Vagina (tissue), 2 donors: ENCODE measurements around the gene ALG8. TPM values are rescaled to one million over a fixed set of nuclear protein-coding genes. Genes with fewer than 3 reads are reported as not detected.
"Not testable (repeated sequence)": the region's sequence is repeated elsewhere in the genome, so short reads cannot be mapped to it uniquely, and the experiment has no call there.

ENCODE experiments used
- DNase-seq, 2 donors: peaks; one replicate each; pipeline ENCODE4 v3.0.0-alpha.2; 2017; ENCODE audit errors: extremely low spot score in 2 of 2
- H3K27ac ChIP-seq: fragments of 200-600 bp; sonication (generic); one replicate; pipeline ENCODE4 v1.5.1; 2019
- H3K27me3 ChIP-seq: fragments of 200-600 bp; sonication (generic); one replicate; pipeline ENCODE4 v1.5.1; 2019
- H3K36me3 ChIP-seq, 2 donors: fragments of 200-600 bp; sonication (generic); one replicate each; pipeline ENCODE4 v1.5.1; 2017 to 2019
- H3K4me1 ChIP-seq: fragments of 200-600 bp; sonication (generic); one replicate; pipeline ENCODE4 v1.5.1; 2019
- H3K4me3 ChIP-seq, 2 donors: fragments of 200-600 bp; sonication (generic); 1 replicate in 1 of 2; 2 replicates in 1 of 2; pipeline ENCODE4 v1.5.1; 2016 to 2019
- H3K9me3 ChIP-seq: fragments of 200-600 bp; sonication (generic); one replicate; pipeline ENCODE4 v1.5.1; 2019
- POLR2A ChIP-seq, 2 donors: fragments of 450-650 bp; IDR thresholded peaks; one replicate each; pipeline ENCODE4 v1.6.1; 2017; ENCODE audit warnings: antibody characterized with exemption in 2 of 2, mild to moderate bottlenecking in 2 of 2, moderate library complexity in 2 of 2
- POLR2AphosphoS5 ChIP-seq, 2 donors: sonication (generic); formaldehyde crosslinking; IDR thresholded peaks; one replicate each; pipeline ENCODE4 v1.9.0; 2017; ENCODE audit warnings: antibody characterized with exemption in 2 of 2, mild to moderate bottlenecking in 2 of 2, low read depth in 1 of 2; ENCODE audit not compliant: insufficient read depth in 1 of 2
- intact Hi-C: fragments of 100-400 bp; cut with DNase I; formaldehyde crosslinking; loops from one replicate; pipeline ENCODE4 v1.15.1; 2023
- total RNA-seq: library from RNA; depleted of rRNA; stranded (reverse); fragments of >200 nt; gene quantifications from one replicate; pipeline ENCODE4 v1.2.3, GENCODE V29; 2016
- TF ChIP-seq, protein P1 (sequence below), 3 experiments: fragments of 450-650 bp in 2 of 3; fragments of 200-600 bp in 1 of 3; sonication (generic) in 1 of 3; IDR thresholded peaks; one replicate each; pipeline ENCODE4 v1.5.1; 2017 to 2019; ENCODE audit warnings: antibody characterized with exemption in 3 of 3, mild to moderate bottlenecking in 2 of 3, moderate library complexity in 2 of 3

The ALG8 gene
- total RNA-seq, 1 donor from 2014 or later: 20.9 TPM

DNA sequence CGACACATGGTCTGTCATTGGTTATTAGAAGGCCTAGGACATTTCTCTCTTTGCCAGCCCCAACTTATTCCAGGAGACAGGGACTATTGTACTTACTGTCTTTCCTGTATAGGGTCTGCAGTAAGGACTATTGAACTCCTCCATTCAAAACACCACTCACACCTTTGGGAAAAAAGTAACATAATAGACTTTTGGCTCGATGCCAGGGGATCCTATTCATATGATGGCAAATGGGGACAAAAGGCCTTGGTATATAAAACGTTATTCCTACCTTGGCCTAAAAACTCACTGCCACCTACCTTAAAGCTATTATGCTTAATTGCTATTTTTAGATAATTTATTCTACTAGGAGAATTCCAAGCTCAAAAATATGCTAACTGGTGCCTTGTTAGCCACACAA, 53.5 kb downstream of the ALG8 start:
- Histone ChIP-seq H3K27me3 (no peaks in the 10 kb centered on the region), H3K36me3 (no peaks in the 10 kb centered on the region), H3K9me3 (no peaks in the 10 kb centered on the region), H3K4me1 (no peaks in the 10 kb centered on the region), H3K4me3 (no peak overlapping the region), H3K27ac (no peak overlapping the region)
- intact Hi-C loops: no loop called here
- TF ChIP-seq POLR2AphosphoS5 (IDR thresholded peaks at IDR 0.05; ENCODE audit: insufficient read depth in 1 of 2, low read depth in 1 of 2): no peak
- TF ChIP-seq POLR2A (IDR thresholded peaks at IDR 0.05): no peak
- TF ChIP-seq, protein P1, sequence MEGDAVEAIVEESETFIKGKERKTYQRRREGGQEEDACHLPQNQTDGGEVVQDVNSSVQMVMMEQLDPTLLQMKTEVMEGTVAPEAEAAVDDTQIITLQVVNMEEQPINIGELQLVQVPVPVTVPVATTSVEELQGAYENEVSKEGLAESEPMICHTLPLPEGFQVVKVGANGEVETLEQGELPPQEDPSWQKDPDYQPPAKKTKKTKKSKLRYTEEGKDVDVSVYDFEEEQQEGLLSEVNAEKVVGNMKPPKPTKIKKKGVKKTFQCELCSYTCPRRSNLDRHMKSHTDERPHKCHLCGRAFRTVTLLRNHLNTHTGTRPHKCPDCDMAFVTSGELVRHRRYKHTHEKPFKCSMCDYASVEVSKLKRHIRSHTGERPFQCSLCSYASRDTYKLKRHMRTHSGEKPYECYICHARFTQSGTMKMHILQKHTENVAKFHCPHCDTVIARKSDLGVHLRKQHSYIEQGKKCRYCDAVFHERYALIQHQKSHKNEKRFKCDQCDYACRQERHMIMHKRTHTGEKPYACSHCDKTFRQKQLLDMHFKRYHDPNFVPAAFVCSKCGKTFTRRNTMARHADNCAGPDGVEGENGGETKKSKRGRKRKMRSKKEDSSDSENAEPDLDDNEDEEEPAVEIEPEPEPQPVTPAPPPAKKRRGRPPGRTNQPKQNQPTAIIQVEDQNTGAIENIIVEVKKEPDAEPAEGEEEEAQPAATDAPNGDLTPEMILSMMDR (IDR thresholded peaks at IDR 0.05): no peak
- no peak for DNase-seq

DNA sequence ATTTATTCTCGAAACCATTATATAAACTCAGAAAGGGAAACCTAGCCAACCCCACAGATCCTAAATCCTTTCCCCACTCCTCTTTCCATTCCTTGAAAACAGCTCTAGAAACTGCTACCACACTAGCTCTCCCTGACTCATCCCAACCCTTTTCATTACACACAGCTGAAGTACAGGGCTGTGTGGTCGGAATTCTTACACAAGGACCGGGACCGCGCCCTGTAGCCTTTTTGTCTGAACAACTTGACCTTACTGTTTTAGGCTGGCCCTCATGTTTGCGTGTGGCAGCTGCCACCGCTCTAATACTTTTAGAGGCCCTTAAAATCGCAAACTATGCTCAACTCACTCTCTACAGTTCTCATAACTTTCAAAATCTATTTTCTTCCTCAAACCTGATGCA, 54.9 kb downstream of the ALG8 start:
- H3K4me1 ChIP-seq, H3K27ac ChIP-seq, H3K27me3 ChIP-seq, intact Hi-C loops, H3K9me3 ChIP-seq, DNase-seq, H3K36me3 ChIP-seq, H3K4me3 ChIP-seq: not testable (repeated sequence)

DNA sequence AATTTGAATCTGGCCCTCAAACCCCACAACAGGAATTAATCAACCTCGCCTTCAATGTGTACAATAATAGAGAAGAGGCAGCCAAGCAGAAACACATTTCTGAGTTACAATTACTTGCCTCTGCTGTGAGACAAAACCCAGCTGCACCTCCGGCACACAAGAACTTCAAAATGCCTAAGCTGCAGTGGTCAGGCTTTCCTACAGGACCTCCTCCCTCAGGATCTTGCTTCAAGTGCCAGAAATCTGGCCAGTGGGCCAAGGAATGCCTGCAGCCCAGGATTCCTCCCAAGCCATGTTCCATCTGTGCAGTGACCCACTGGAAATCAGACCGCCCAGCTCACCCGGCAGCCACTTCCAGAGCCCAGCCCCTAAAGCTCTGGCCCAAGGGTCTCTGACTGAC, 56.4 kb downstream of the ALG8 start:
- no peak for DNase-seq
- H3K27ac ChIP-seq: no peak overlapping the region
- H3K4me3 ChIP-seq: no peak overlapping the region
- TF ChIP-seq, protein P1 (IDR thresholded peaks at IDR 0.05): no peak
- TF ChIP-seq POLR2AphosphoS5 (IDR thresholded peaks at IDR 0.05; ENCODE audit: insufficient read depth in 1 of 2, low read depth in 1 of 2) (no peak), POLR2A (IDR thresholded peaks at IDR 0.05) (no peak)
- H3K27me3 ChIP-seq: no peaks in the 10 kb centered on the region
- H3K4me1 ChIP-seq: peaks cover 17% of the 10 kb centered on the region
- H3K9me3 ChIP-seq: no peaks in the 10 kb centered on the region
- intact Hi-C loops: no loop called here
- no peaks in the 10 kb centered on the region for H3K36me3 ChIP-seq

- no peak for TF ChIP-seq POLR2A (IDR thresholded peaks at IDR 0.05)
- TF ChIP-seq, protein P1 (IDR thresholded peaks at IDR 0.05): no peak
- no peak for TF ChIP-seq POLR2AphosphoS5 (IDR thresholded peaks at IDR 0.05; ENCODE audit: insufficient read depth in 1 of 2, low read depth in 1 of 2)
Observed at GRCh38 chr11:78082146-78082545, 57.3 kb downstream of the ALG8 start.

DNA sequence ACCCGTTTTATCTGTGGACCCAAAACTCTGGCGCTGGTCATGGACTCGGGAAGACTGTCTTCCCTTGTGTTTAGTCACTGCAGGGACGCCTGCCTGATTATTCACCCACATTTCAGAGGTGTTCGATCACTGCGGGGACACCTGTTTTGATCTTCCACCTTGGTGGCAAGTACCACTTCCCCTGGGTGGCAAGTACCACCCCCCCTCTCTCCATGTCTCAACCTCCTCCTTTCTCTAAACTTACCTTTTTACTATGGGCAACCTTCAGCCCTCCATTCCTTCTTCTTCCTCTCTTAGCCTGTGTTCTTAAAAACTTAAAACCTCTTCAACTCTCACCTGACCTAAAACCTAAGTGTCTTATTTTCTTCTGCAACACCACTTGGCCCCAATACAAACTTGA, 57.8 kb downstream of the ALG8 start:
- H3K4me3 ChIP-seq: no peak overlapping the region
- no peaks in the 10 kb centered on the region for H3K36me3 ChIP-seq
- TF ChIP-seq POLR2A (IDR thresholded peaks at IDR 0.05) (no peak), POLR2AphosphoS5 (IDR thresholded peaks at IDR 0.05; ENCODE audit: insufficient read depth in 1 of 2, low read depth in 1 of 2) (no peak)
- TF ChIP-seq, protein P1 (IDR thresholded peaks at IDR 0.05): no peak
- H3K9me3 ChIP-seq: no peaks in the 10 kb centered on the region
- no peak for DNase-seq
- intact Hi-C loops: no loop called here
- H3K4me1 ChIP-seq: peaks cover 31% of the 10 kb centered on the region
- no peaks in the 10 kb centered on the region for H3K27me3 ChIP-seq
- no peak overlapping the region for H3K27ac ChIP-seq

More at GRCh38 chr11:78082146-78082545, 57.3 kb downstream of the ALG8 start:
- no peak for DNase-seq
- Histone ChIP-seq H3K36me3 (no peaks in the 10 kb centered on the region), H3K27me3 (no peaks in the 10 kb centered on the region), H3K4me3 (no peak overlapping the region), H3K4me1 (peaks cover 25% of the 10 kb centered on the region), H3K27ac (no peak overlapping the region), H3K9me3 (no peaks in the 10 kb centered on the region)
- intact Hi-C loops: no loop called here
